HepG2 (cell line): ENCODE results near the gene SHF. TPM values are rescaled to one million over a fixed set of nuclear protein-coding genes. Genes with fewer than 3 reads are reported as not detected.
A peak's percentile ranks its signal among the peaks of the same experiment; 100 is the strongest.

ENCODE experiments used
- ATAC-seq: fragments of 200-7000 bp; cut with Tn5 transposase; 3 replicates; pipeline ENCODE4 v1.9.1; 2020; ENCODE audit warnings: mild to moderate bottlenecking, moderate library complexity
- BruUV-seq: library from RNA; stranded (reverse); fragments of 400-500 nt; replicated peaks from 2 replicates; lab custom pipeline; 2021; lab: Mats Ljungman, UMichigan
- CTCF ChIA-PET: fragments of 300-600 bp; formaldehyde crosslinking; extraction: SDS; loops from one replicate; lab custom pipeline; 2021; ENCODE audit warnings: low total read pairs, inconsistent platforms, low intra/inter-chr PET ratio; lab: Yijun Ruan, JAX
- POLR2A ChIA-PET: fragments of 350-600 bp; sonication (Branson Sonifier 250); formaldehyde crosslinking; loops from one replicate; lab custom pipeline; 2020; ENCODE audit warnings: antibody characterized with exemption, inconsistent platforms; lab: Yijun Ruan, JAX
- DNase-seq: peaks from one replicate; pipeline ENCODE4 v3.0.0-alpha.2; 2015; ENCODE audit warnings: low spot score
- FAIRE-seq: peaks from 3 replicates; lab custom pipeline; 2011; peaks lifted over from hg19 to GRCh38; lab: Jason Lieb, UNC
- H2AFZ ChIP-seq: one replicate; pipeline ENCODE4 v1.6.1; 2011; ENCODE audit warnings: low read length, inconsistent platforms
- H3K27ac ChIP-seq: fragments of 300-600 bp; 3 replicates; pipeline ENCODE4 v1.8.0; 2011; ENCODE audit warnings: mixed run types, mild to moderate bottlenecking, mixed read lengths, low read length, inconsistent platforms; ENCODE audit not compliant: insufficient read depth; ENCODE audit errors: extremely low read length
- H3K27me3 ChIP-seq, 2 experiments: fragments of 200-600 bp in 1 of 2; 2 replicates in 1 of 2; 3 replicates in 1 of 2; pipeline versions ENCODE4 v1.6.0 to v1.8.0; 2011; ENCODE audit warnings: low read length in 2 of 2, mild to moderate bottlenecking in 2 of 2, moderate library complexity in 2 of 2, inconsistent platforms in 1 of 2; ENCODE audit not compliant: insufficient read depth in 2 of 2, control insufficient read depth in 1 of 2
- H3K36me3 ChIP-seq, 2 experiments: fragments of 200-600 bp in 1 of 2; replicated peaks in 1 of 2; 2 replicates in 1 of 2; 3 replicates in 1 of 2; pipeline versions ENCODE4 v1.5.1 to v1.8.0; 2011; ENCODE audit warnings: low read length in 2 of 2, inconsistent platforms in 1 of 2; ENCODE audit not compliant: insufficient read depth in 2 of 2, control insufficient read depth in 1 of 2
- H3K4me1 ChIP-seq: 2 replicates; pipeline ENCODE4 v1.5.1; 2012; ENCODE audit warnings: low read length, inconsistent platforms; ENCODE audit not compliant: insufficient read depth
- H3K4me2 ChIP-seq: 2 replicates; pipeline ENCODE4 v1.6.0; 2011; ENCODE audit warnings: low read depth, low read length, inconsistent platforms
- H3K4me3 ChIP-seq, 3 experiments: fragments of 200-600 bp in 1 of 3; sonication (generic), shearing (Covaris generic) in 1 of 3; replicated peaks in 1 of 3; 2 replicates each; pipeline ENCODE4 v1.5.1; 2011 to 2016; ENCODE audit warnings: low read length in 3 of 3, inconsistent platforms in 2 of 3, low read depth in 2 of 3, mild to moderate bottlenecking in 2 of 3, control low read depth in 1 of 3, mixed read lengths in 1 of 3; ENCODE audit not compliant: insufficient read depth in 1 of 3
- H3K79me2 ChIP-seq: one replicate; pipeline ENCODE4 v1.6.1; 2011; ENCODE audit warnings: low read length, inconsistent platforms; ENCODE audit not compliant: insufficient read depth
- H3K9ac ChIP-seq: 2 replicates; pipeline ENCODE4 v1.6.0; 2011; ENCODE audit warnings: mild to moderate bottlenecking, low read depth, low read length, inconsistent platforms; ENCODE audit not compliant: insufficient read depth
- H3K9me3 ChIP-seq: 2 replicates; pipeline ENCODE4 v1.5.1; 2012; ENCODE audit warnings: mild to moderate bottlenecking, low read length
- H4K20me1 ChIP-seq: 2 replicates; pipeline ENCODE4 v1.6.0; 2011; ENCODE audit warnings: inconsistent platforms, mild to moderate bottlenecking, low read length, moderate library complexity; ENCODE audit not compliant: insufficient read depth
- CBX5 ChIP-seq: sonication (generic); formaldehyde crosslinking; IDR thresholded peaks from 2 replicates; pipeline ENCODE4 v1.4.0; 2020; ENCODE audit warnings: missing genetic modification reagents, borderline replicate concordance
- ERF ChIP-seq: IDR thresholded peaks from 2 replicates; pipeline ENCODE4 v1.6.1; 2018; ENCODE audit warnings: missing biosample characterization, missing genetic modification reagents
- FOSL1 ChIP-seq: sonication (generic); formaldehyde crosslinking; IDR thresholded peaks from 2 replicates; pipeline ENCODE4 v1.9.0; 2021; ENCODE audit warnings: missing genetic modification reagents, borderline replicate concordance
- GATA4 ChIP-seq: sonication (generic); IDR thresholded peaks from 2 replicates; pipeline ENCODE4 v1.6.1; 2016; ENCODE audit warnings: antibody characterized with exemption, low read depth, borderline replicate concordance
- GATAD1 ChIP-seq: IDR thresholded peaks from 2 replicates; pipeline ENCODE4 v1.6.1; 2016; ENCODE audit warnings: missing genetic modification reagents, missing compliant biosample characterization
- HIVEP1 ChIP-seq: sonication (generic); formaldehyde crosslinking; IDR thresholded peaks from 2 replicates; pipeline ENCODE4 v1.4.0; 2020; ENCODE audit warnings: mild to moderate bottlenecking, missing genetic modification reagents
- HOXA9 ChIP-seq: sonication (generic); formaldehyde crosslinking; IDR thresholded peaks from 2 replicates; pipeline ENCODE4 v1.8.1; 2022; ENCODE audit warnings: missing genetic modification reagents, mild to moderate bottlenecking, moderate library complexity, borderline replicate concordance
- KLF13 ChIP-seq: sonication (generic); formaldehyde crosslinking; IDR thresholded peaks from 2 replicates; pipeline ENCODE4 v1.4.0; 2020; ENCODE audit warnings: mild to moderate bottlenecking, missing genetic modification reagents
- MXD4 ChIP-seq: IDR thresholded peaks from 2 replicates; pipeline ENCODE4 v1.6.1; 2016; ENCODE audit warnings: mild to moderate bottlenecking, missing biosample characterization, missing genetic modification reagents
- MZF1 ChIP-seq: sonication (generic); formaldehyde crosslinking; IDR thresholded peaks from 2 replicates; pipeline ENCODE4 v1.8.1; 2023; ENCODE audit warnings: mild to moderate bottlenecking, missing genetic modification reagents, borderline replicate concordance
- NCOA5 ChIP-seq: sonication (generic); formaldehyde crosslinking; IDR thresholded peaks from 2 replicates; pipeline ENCODE4 v1.4.0; 2020; ENCODE audit warnings: missing genetic modification reagents
- NRL ChIP-seq: sonication (generic); formaldehyde crosslinking; IDR thresholded peaks from 2 replicates; pipeline ENCODE4 v1.5.0; 2020; ENCODE audit warnings: missing genetic modification reagents, mild to moderate bottlenecking, moderate library complexity, borderline replicate concordance
- RXRB ChIP-seq: IDR thresholded peaks from 2 replicates; pipeline ENCODE4 v1.6.1; 2016; ENCODE audit warnings: borderline replicate concordance, missing genetic modification reagents, missing compliant biosample characterization
- SOX6 ChIP-seq, 2 experiments: fragments of 450-650 bp in 1 of 2; sonication (generic) in 1 of 2; formaldehyde crosslinking in 1 of 2; IDR thresholded peaks; 2 replicates each; pipeline versions ENCODE4 v1.4.0 to v1.6.1; 2017 to 2020; ENCODE audit warnings: antibody characterized with exemption in 1 of 2, mild to moderate bottlenecking in 1 of 2, missing genetic modification reagents in 1 of 2
- TP53 ChIP-seq: sonication (generic); formaldehyde crosslinking; conservative IDR thresholded peaks from 2 replicates; pipeline ENCODE4 v1.4.0; 2020; ENCODE audit warnings: missing genetic modification reagents
- ZFP36L2 ChIP-seq: sonication (generic); formaldehyde crosslinking; IDR thresholded peaks from 2 replicates; pipeline ENCODE4 v1.4.0; 2020; ENCODE audit warnings: missing genetic modification reagents
- ZNF547 ChIP-seq: sonication (generic); formaldehyde crosslinking; IDR thresholded peaks from 2 replicates; pipeline ENCODE4 v1.5.1; 2020; ENCODE audit warnings: mild to moderate bottlenecking, missing genetic modification reagents
- ZSCAN25 ChIP-seq: sonication (generic); formaldehyde crosslinking; IDR thresholded peaks from 2 replicates; pipeline ENCODE4 v1.8.0; 2022; ENCODE audit warnings: mild to moderate bottlenecking, missing genetic modification reagents
- WGBS: methylation state at CpG from one replicate; pipeline ENCODE4 v1.1.6; 2017; ENCODE audit warnings: low lambda C conversion rate; 5-methylcytosine and 5-hydroxymethylcytosine counted together
- in situ Hi-C: cut with HindIII; loops from 2 replicates; pipeline ENCODE4 v1.10.0; 2017; ENCODE audit warnings: low pct_unique_long_range_greater_than_20kb; ENCODE audit not compliant: extremely low pct_ligation_motif_present
- intact Hi-C: fragments of 100-400 bp; cut with micrococcal nuclease; formaldehyde crosslinking; loops from one replicate; pipeline ENCODE4 v1.10.0; 2022; ENCODE audit not compliant: unreplicated experiment
- polyA plus RNA-seq, 8 experiments: library from polyadenylated mRNA; depleted of rRNA in 3 of 8; stranded (reverse) in 7 of 8; unstranded in 1 of 8; fragments of >200 nt; fragmentation: Illumina TruSeq in 4 of 8; extraction: Trizol in 4 of 8; gene quantifications; 2 replicates each; pipeline versions ENCODE4 v1.2.1 to v1.2.3, GENCODE V29; 2011 to 2016; ENCODE audit warnings: low read depth in 4 of 8, missing spikeins in 1 of 8, mixed read lengths in 1 of 8; ENCODE audit not compliant: insufficient read depth in 1 of 8
- total RNA-seq, 5 experiments: library from RNA; depleted of rRNA; stranded (reverse); fragments of >200 nt; fragmentation: Illumina TruSeq; extraction: Trizol; gene quantifications; 2 replicates each; pipeline ENCODE4 v1.2.3, GENCODE V29; 2016; ENCODE audit warnings: low read depth in 1 of 5
- TF ChIP-seq, protein P1 (sequence below): IDR thresholded peaks from 2 replicates; pipeline ENCODE4 v1.6.1; 2012; ENCODE audit warnings: low read length, improper control_type of control experiment
- TF ChIP-seq, protein P2 (sequence below): sonication (generic); formaldehyde crosslinking; IDR thresholded peaks from 2 replicates; pipeline ENCODE4 v1.5.1; 2020; ENCODE audit warnings: mild to moderate bottlenecking, missing genetic modification reagents

SHF gene
- total and polyA plus RNA-seq, 2 of the 13 experiments (the other 11 are each of a cell fraction or from before 2014, with no cell fraction given) = 20.9 to 25.5 TPM

DNA sequence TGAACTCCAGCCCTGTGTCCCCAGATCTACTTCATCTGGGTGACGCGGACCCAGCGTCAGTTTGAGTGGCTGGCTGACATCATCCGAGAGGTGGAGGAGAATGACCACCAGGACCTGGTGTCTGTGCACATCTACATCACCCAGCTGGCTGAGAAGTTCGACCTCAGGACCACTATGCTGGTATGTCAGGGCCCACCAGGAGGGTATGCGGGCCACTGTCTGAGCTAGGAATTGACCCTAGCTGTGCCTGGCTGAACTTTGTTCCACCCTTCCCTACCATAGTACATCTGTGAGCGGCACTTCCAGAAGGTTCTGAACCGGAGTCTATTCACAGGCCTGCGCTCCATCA is 24.3 kb downstream of the SHF start:
- WGBS = 34% methylated on average over 7 of the region's 9 CpGs
- no peak for TF ChIP-seq ERF (CRISPR knock-in tag)
- TF ChIP-seq HOXA9 (CRISPR knock-in tag) = no peak
- TF ChIP-seq CBX5 (CRISPR knock-in tag) = 0 out of 2 replicates have a peak, but pooled peaks have one; percentile 11
- TF ChIP-seq MXD4 (CRISPR knock-in tag) = no peak
- TF ChIP-seq FOSL1 (CRISPR knock-in tag) = no peak
- TF ChIP-seq GATAD1 = 0 out of 2 replicates have a peak, but pooled peaks have one; percentile 3
- TF ChIP-seq GATA4 = no peak
- no peak for TF ChIP-seq TP53
- TF ChIP-seq NRL (CRISPR knock-in tag) = 0 out of 2 replicates have a peak, but pooled peaks have one; percentile 48
- no peak for TF ChIP-seq KLF13
- TF ChIP-seq, protein P1, sequence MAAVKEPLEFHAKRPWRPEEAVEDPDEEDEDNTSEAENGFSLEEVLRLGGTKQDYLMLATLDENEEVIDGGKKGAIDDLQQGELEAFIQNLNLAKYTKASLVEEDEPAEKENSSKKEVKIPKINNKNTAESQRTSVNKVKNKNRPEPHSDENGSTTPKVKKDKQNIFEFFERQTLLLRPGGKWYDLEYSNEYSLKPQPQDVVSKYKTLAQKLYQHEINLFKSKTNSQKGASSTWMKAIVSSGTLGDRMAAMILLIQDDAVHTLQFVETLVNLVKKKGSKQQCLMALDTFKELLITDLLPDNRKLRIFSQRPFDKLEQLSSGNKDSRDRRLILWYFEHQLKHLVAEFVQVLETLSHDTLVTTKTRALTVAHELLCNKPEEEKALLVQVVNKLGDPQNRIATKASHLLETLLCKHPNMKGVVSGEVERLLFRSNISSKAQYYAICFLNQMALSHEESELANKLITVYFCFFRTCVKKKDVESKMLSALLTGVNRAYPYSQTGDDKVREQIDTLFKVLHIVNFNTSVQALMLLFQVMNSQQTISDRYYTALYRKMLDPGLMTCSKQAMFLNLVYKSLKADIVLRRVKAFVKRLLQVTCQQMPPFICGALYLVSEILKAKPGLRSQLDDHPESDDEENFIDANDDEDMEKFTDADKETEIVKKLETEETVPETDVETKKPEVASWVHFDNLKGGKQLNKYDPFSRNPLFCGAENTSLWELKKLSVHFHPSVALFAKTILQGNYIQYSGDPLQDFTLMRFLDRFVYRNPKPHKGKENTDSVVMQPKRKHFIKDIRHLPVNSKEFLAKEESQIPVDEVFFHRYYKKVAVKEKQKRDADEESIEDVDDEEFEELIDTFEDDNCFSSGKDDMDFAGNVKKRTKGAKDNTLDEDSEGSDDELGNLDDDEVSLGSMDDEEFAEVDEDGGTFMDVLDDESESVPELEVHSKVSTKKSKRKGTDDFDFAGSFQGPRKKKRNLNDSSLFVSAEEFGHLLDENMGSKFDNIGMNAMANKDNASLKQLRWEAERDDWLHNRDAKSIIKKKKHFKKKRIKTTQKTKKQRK = no peak
- no peak for TF ChIP-seq MZF1 (CRISPR knock-in tag)
- TF ChIP-seq ZNF547 (CRISPR knock-in tag) = 0 out of 2 replicates have a peak, but pooled peaks have one; percentile 9
- peak; percentile 12; the same call in 1 of the 2 replicates for TF ChIP-seq HIVEP1
- TF ChIP-seq ZSCAN25 (CRISPR knock-in tag) = peak; percentile 30; the same call in 1 of the 2 replicates
- TF ChIP-seq ZFP36L2 = no peak
- TF ChIP-seq RXRB (CRISPR knock-in tag) = no peak
- no peak for TF ChIP-seq NCOA5 (CRISPR knock-in tag)
- TF ChIP-seq, protein P2, sequence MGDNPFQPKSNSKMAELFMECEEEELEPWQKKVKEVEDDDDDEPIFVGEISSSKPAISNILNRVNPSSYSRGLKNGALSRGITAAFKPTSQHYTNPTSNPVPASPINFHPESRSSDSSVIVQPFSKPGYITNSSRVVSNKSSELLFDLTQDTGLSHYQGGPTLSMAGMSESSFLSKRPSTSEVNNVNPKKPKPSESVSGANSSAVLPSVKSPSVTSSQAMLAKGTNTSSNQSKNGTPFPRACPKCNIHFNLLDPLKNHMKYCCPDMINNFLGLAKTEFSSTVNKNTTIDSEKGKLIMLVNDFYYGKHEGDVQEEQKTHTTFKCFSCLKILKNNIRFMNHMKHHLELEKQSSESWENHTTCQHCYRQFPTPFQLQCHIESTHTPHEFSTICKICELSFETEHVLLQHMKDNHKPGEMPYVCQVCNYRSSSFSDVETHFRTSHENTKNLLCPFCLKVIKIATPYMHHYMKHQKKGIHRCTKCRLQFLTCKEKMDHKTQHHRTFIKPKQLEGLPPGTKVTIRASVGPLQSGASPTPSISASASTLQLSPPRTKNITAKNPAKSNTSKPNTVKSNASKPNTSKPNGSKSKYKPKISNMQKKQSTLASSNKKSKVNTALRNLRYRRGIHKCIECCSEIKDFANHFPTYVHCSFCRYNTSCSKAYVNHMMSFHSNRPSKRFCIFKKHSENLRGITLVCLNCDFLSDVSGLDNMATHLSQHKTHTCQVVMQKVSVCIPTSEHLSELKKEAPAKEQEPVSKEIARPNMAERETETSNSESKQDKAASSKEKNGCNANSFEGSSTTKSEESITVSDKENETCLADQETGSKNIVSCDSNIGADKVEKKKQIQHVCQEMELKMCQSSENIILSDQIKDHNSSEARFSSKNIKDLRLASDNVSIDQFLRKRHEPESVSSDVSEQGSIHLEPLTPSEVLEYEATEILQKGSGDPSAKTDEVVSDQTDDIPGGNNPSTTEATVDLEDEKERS (CRISPR knock-in tag) = no peak
- TF ChIP-seq SOX6 (IDR thresholded peaks at IDR 0.05) = no peak
- TF ChIP-seq SOX6 (CRISPR knock-in tag; IDR thresholded peaks at IDR 0.05) = 0 out of 2 replicates have a peak, but pooled peaks have one; percentile 27

More for the DNA sequence above, 24.3 kb downstream of the SHF start:
- Histone ChIP-seq H3K9me3 (no peaks in the 10 kb centered on the region), H3K27me3 (no peaks in the 10 kb centered on the region), H3K9ac (no peak overlapping the region), H3K27ac (no peak overlapping the region), H2AFZ (no peak overlapping the region), H4K20me1 (no peaks in the 10 kb centered on the region), H3K4me3 (no peak overlapping the region; a peak in 1 of 6 replicates), H3K36me3 (no peaks in the 10 kb centered on the region), H3K4me2 (peak overlapping the region; percentile 38; the same call in 1 of the 2 replicates), H3K79me2 (no peaks in the 10 kb centered on the region), H3K4me1 (peaks cover 41% of the 10 kb centered on the region)
- DNase-seq (no peak), FAIRE-seq (no peak), ATAC-seq (peak; percentile 7)
- intact Hi-C loops = loop anchor here (2.0 to 5.0 kb wide), 3 partner anchors 37 to 294 kb away; a partner anchor contains a TSS
- in situ Hi-C loops = loop anchor here (5.0 kb wide), 2 partner anchors 99 to 239 kb away; a partner anchor contains a TSS
- CTCF ChIA-PET = interaction anchor here (0.7 to 2.3 kb wide), 5 partner anchors 41 to 294 kb away, joined by 3 to 16 read pairs (median 4); no protein-coding TSS in a partner anchor
- BruUV-seq = no TSS peak
- POLR2A ChIA-PET = interaction anchor here (0.9 to 1.9 kb wide), 7 partner anchors 24 to 239 kb away, joined by 3 to 12 read pairs (median 5); partner anchors contain the start of gene SHF
